VCaP (cell line): ENCODE results near the gene KIF1A.

Experiments used
- H3K27ac ChIP-seq: fragments of 450-650 bp; 2 replicates; pipeline ENCODE4 v1.5.1; 2017
- CTCF ChIP-seq: fragments of 450-650 bp; conservative IDR thresholded peaks from 2 replicates; pipeline ENCODE4 v1.5.1; 2017; ENCODE audit warnings: mild to moderate bottlenecking, moderate library complexity

KIF1A gene

GRCh38 chr2:240786871-240787311 is 33.1 kb downstream of the KIF1A start:
- H3K27ac ChIP-seq = no peak overlapping the region
- TF ChIP-seq CTCF = no peak

GRCh38 chr2:240786355-240786841 is 33.6 kb downstream of the KIF1A start:
- no peak overlapping the region for H3K27ac ChIP-seq
- no peak for TF ChIP-seq CTCF

DNA sequence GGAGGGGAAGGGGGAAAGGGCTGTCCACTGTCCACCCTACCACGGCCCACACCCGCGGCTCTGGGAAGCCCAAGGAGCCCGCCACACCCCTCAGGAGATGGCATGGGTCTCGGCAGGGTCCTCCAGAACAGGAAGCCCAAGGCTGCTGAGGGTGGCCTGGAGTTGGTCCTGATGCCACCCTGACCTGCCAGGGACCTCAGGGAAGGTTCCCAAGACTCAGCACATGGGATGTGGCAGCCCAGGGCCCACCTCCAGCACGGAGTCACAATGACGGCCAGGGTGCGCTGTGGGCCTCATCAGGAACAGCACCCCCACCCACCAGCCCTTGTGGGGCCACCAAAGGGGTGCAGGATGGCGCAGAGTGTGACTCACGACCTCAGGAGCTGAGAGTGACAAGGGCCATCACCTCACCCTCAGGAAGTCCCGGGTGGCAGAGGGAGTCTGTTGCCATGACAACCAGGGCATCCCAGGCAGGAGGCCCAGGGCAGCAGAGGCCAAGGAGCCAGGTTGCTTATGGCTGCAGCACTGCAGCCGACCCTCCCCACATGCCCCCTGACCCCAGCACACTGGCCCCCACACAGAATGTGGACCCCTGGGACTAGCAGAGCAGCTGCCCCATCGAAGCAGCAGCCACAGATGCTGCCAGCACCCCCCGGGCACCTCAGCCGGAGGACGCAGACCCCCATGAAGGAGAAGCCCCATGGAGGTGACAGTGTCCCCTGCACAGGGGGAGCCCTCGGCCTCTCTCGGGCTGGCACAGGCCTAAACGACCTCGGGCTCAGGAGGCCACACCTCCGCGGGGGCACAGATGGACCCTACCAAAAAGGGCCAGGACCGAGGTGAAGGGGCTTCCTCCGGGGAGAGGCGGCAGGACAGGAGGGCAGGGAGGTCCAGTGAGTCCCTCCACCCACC is 34.3 kb downstream of the KIF1A start:
- H3K27ac ChIP-seq = no peak overlapping the region
- TF ChIP-seq CTCF = no peak

DNA sequence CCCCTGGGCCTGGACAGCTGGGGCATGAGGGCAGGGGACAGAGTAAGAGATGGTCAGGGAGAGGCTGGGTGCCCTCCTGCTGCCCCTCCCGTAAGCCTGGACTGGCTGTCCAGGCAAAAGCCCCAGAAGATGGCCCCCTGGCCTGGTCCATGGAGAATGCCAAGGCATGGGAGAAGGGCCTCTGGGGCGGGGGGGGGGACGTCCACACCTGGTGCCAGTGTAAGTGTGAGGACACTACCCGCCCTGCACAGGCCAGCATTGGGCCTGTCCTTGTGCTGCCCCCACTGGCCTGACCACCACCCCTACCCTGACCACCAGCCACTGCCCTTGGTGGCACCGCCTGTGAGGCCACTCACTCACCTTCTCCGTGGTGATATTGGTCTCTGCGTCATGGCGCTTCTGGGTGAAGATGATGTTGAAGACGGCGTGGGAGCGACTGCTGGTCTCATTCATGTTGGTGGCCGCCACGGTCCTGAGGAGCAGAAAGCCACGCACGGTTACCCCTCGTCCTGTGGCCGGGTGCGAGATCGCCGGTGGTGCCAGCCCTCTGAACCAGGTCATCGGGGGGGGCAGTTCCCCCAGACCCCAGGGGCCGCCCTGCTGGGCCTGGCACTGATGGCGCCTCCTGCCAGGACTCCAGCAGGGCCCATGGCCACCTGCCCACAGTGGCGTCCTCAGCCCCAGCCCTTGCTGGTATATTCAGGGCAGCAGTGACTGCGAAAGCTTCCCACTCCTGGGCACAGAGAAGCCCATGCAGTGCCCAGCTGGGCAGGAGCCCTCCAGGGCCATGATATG is 35.2 kb downstream of the KIF1A start:
- no peak for TF ChIP-seq CTCF
- H3K27ac ChIP-seq = no peak overlapping the region

GRCh38 chr2:240783819-240784621 is 36.0 kb downstream of the KIF1A start:
- no peak for TF ChIP-seq CTCF

GRCh38 chr2:240782886-240783818 is 36.9 kb downstream of the KIF1A start:
- no peak for TF ChIP-seq CTCF
- no peak overlapping the region for H3K27ac ChIP-seq

More at GRCh38 chr2:240783819-240784621, 36.0 kb downstream of the KIF1A start:
- H3K27ac ChIP-seq = no peak overlapping the region
